ENCODE measurements around the gene NES.

Gene NES

DNA sequence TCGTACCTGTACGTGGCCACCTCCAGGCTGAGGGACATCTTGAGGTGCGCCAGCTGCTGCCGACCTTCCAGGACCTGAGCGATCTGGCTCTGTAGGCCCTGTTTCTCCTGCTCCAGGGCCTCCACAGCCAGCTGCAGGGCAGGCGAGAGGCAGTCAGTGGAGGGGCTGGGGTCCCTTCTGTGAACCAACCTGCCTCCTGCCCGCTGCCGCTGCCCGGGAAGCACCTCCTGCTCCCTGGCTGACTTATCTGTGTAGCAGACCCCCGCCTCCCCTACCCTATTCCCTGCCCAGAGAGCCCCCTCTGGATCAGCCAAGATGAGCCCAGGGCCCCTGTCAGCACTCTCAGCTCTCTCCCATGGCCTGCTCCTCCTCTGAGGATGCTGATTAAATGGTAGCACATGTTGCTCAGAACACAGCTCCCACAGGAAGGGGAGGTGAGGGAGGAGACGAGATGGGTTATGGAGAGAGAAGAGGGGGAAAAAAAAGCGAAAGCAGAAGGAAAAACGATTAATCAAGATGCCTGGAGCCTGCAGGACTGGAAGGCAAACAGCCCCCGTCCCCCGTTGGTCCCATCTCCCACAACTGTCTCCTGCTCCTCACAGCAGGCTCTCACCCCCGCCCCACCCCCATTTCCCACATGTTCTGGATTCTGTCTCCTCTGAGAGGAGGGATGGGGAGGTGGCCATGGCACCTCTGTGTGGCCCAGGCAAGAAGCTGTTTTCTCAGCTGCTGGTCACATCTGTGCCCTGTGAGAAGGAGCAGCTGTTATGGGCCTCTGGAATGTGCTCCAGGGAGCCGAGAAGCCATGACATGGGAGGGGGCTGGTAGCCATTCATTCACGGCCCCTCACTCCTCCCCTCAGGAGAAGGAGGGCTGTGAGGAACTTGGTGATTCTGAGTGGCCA lies 1.7 kb downstream of the NES start:
- ChIA-PET POLR2A (interaction anchor here (1.2 to 2.2 kb wide), 3 partner anchors 11 to 14 kb away, joined by 3 to 20 read pairs (median 4); no protein-coding TSS in a partner anchor), CTCF (interaction anchor here (0.6 to 21.1 kb wide), 9 partner anchors 14 to 61 kb away, joined by 3 to 564 read pairs (median 45); partner anchors contain the start of genes HAPLN2, ISG20L2 and METTL25B)
- no peak overlapping the region for H3K27ac ChIP-seq (ENCODE audit: extremely low read depth, low read depth, low read length)
- H3K9me3 ChIP-seq (ENCODE audit: control insufficient read depth, insufficient read depth, low read depth, low read length): no peaks in the 10 kb centered on the region
- no peak overlapping the region for H3K4me3 ChIP-seq (ENCODE audit: low read depth, low read length)
- H3K36me3 ChIP-seq (ENCODE audit: control insufficient read depth in 2 of 2, insufficient read depth in 1 of 2, low read length in 2 of 2): peaks cover 0 to 16% of the 10 kb centered on the region in 2 experiments; a peak in 1 of 3 replicates
- H3K4me1 ChIP-seq (ENCODE audit: control insufficient read depth, insufficient read depth, low read length): no peaks in the 10 kb centered on the region
- TF ChIP-seq ZNF843 (tag by site-specific recombination; IDR thresholded peaks at IDR 0.05): no peak
- no peak for TF ChIP-seq ZNF785 (tag by site-specific recombination; IDR thresholded peaks at IDR 0.05)
- TF ChIP-seq HOXC10 (CRISPR knock-in tag; IDR thresholded peaks at IDR 0.05): no peak
- TF ChIP-seq ZBTB17 (tag by site-specific recombination; IDR thresholded peaks at IDR 0.05): 0 out of 2 replicates have a peak, but pooled peaks have one; percentile 10
- TF ChIP-seq, protein P1, sequence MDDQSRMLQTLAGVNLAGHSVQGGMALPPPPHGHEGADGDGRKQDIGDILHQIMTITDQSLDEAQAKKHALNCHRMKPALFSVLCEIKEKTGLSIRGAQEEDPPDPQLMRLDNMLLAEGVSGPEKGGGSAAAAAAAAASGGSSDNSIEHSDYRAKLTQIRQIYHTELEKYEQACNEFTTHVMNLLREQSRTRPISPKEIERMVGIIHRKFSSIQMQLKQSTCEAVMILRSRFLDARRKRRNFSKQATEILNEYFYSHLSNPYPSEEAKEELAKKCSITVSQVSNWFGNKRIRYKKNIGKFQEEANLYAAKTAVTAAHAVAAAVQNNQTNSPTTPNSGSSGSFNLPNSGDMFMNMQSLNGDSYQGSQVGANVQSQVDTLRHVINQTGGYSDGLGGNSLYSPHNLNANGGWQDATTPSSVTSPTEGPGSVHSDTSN (CRISPR knock-in tag; IDR thresholded peaks at IDR 0.05): no peak
- peak; percentile 40; the same call in 1 of the 2 replicates for TF ChIP-seq GLIS1 (tag by site-specific recombination; IDR thresholded peaks at IDR 0.05)
- TF ChIP-seq SCRT2 (tag by site-specific recombination; IDR thresholded peaks at IDR 0.05): peak; percentile 86
- TF ChIP-seq TRIM28 (IDR thresholded peaks at IDR 0.05; ENCODE audit: borderline replicate concordance, low read length): no peak
- peak; percentile 88 for TF ChIP-seq ZNF600 (tag by site-specific recombination; IDR thresholded peaks at IDR 0.05)
- no peak for TF ChIP-seq ZNF48 (tag by site-specific recombination; IDR thresholded peaks at IDR 0.05)
- TF ChIP-seq ZNF366 (tag by site-specific recombination; conservative IDR thresholded peaks at IDR 0.05): no peak
- TF ChIP-seq ZNF10 (tag by site-specific recombination; IDR thresholded peaks at IDR 0.05): no peak
- TF ChIP-seq ZNF184 (tag by site-specific recombination; IDR thresholded peaks at IDR 0.05): no peak
- TF ChIP-seq, protein P2, sequence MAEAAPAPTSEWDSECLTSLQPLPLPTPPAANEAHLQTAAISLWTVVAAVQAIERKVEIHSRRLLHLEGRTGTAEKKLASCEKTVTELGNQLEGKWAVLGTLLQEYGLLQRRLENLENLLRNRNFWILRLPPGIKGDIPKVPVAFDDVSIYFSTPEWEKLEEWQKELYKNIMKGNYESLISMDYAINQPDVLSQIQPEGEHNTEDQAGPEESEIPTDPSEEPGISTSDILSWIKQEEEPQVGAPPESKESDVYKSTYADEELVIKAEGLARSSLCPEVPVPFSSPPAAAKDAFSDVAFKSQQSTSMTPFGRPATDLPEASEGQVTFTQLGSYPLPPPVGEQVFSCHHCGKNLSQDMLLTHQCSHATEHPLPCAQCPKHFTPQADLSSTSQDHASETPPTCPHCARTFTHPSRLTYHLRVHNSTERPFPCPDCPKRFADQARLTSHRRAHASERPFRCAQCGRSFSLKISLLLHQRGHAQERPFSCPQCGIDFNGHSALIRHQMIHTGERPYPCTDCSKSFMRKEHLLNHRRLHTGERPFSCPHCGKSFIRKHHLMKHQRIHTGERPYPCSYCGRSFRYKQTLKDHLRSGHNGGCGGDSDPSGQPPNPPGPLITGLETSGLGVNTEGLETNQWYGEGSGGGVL (tag by site-specific recombination; IDR thresholded peaks at IDR 0.05): peak; percentile 62
- peak; percentile 51; the same call in 1 of the 2 replicates for TF ChIP-seq EGR2 (tag by site-specific recombination; IDR thresholded peaks at IDR 0.05; ENCODE audit: low read depth)
- no peak for TF ChIP-seq ZNF777 (tag by site-specific recombination; IDR thresholded peaks at IDR 0.05; ENCODE audit: borderline replicate concordance)
- no peak for TF ChIP-seq ZNF621 (tag by site-specific recombination; IDR thresholded peaks at IDR 0.05)
- TF ChIP-seq, protein P3, sequence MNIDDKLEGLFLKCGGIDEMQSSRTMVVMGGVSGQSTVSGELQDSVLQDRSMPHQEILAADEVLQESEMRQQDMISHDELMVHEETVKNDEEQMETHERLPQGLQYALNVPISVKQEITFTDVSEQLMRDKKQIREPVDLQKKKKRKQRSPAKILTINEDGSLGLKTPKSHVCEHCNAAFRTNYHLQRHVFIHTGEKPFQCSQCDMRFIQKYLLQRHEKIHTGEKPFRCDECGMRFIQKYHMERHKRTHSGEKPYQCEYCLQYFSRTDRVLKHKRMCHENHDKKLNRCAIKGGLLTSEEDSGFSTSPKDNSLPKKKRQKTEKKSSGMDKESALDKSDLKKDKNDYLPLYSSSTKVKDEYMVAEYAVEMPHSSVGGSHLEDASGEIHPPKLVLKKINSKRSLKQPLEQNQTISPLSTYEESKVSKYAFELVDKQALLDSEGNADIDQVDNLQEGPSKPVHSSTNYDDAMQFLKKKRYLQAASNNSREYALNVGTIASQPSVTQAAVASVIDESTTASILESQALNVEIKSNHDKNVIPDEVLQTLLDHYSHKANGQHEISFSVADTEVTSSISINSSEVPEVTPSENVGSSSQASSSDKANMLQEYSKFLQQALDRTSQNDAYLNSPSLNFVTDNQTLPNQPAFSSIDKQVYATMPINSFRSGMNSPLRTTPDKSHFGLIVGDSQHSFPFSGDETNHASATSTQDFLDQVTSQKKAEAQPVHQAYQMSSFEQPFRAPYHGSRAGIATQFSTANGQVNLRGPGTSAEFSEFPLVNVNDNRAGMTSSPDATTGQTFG (tag by site-specific recombination; IDR thresholded peaks at IDR 0.05; ENCODE audit: borderline replicate concordance): no peak
- no peak for TF ChIP-seq KLF8 (tag by site-specific recombination; IDR thresholded peaks at IDR 0.05)
- TF ChIP-seq ZNF211 (tag by site-specific recombination; IDR thresholded peaks at IDR 0.05; ENCODE audit: low read depth): no peak
- TF ChIP-seq, protein P4, sequence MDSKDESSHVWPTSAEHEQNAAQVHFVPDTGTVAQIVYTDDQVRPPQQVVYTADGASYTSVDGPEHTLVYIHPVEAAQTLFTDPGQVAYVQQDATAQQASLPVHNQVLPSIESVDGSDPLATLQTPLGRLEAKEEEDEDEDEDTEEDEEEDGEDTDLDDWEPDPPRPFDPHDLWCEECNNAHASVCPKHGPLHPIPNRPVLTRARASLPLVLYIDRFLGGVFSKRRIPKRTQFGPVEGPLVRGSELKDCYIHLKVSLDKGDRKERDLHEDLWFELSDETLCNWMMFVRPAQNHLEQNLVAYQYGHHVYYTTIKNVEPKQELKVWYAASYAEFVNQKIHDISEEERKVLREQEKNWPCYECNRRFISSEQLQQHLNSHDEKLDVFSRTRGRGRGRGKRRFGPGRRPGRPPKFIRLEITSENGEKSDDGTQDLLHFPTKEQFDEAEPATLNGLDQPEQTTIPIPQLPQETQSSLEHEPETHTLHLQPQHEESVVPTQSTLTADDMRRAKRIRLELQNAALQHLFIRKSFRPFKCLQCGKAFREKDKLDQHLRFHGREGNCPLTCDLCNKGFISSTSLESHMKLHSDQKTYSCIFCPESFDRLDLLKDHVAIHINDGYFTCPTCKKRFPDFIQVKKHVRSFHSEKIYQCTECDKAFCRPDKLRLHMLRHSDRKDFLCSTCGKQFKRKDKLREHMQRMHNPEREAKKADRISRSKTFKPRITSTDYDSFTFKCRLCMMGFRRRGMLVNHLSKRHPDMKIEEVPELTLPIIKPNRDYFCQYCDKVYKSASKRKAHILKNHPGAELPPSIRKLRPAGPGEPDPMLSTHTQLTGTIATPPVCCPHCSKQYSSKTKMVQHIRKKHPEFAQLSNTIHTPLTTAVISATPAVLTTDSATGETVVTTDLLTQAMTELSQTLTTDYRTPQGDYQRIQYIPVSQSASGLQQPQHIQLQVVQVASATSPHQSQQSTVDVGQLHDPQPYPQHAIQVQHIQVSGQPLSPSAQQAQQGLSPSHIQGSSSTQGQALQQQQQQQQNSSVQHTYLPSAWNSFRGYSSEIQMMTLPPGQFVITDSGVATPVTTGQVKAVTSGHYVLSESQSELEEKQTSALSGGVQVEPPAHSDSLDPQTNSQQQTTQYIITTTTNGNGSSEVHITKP (tag by site-specific recombination; IDR thresholded peaks at IDR 0.05): peak; percentile 49
- no peak for TF ChIP-seq ZNF138 (tag by site-specific recombination; IDR thresholded peaks at IDR 0.05; ENCODE audit: borderline replicate concordance)
- no peak for TF ChIP-seq ZNF423 (tag by site-specific recombination; IDR thresholded peaks at IDR 0.05)
- TF ChIP-seq ZNF302 (tag by site-specific recombination; IDR thresholded peaks at IDR 0.05; ENCODE audit: low read depth): no peak
- no peak for TF ChIP-seq ZNF133 (tag by site-specific recombination; IDR thresholded peaks at IDR 0.05)
- no peak for TF ChIP-seq ZNF510 (tag by site-specific recombination; IDR thresholded peaks at IDR 0.05; ENCODE audit: insufficient replicate concordance)
- no peak for TF ChIP-seq ZNF426 (tag by site-specific recombination; IDR thresholded peaks at IDR 0.05)
- no peak for TF ChIP-seq ZNF561 (tag by site-specific recombination; IDR thresholded peaks at IDR 0.05; ENCODE audit: borderline replicate concordance)
- TF ChIP-seq ZFHX2 (tag by site-specific recombination; conservative IDR thresholded peaks at IDR 0.05): peak; percentile 56

Measured in HEK293 (cell line).